Stimulated activated CD4-positive, alpha-beta T cell treated with anti-CD3 and anti-CD28 coated beads, Interleukin-15, amount 100 ng/mL, for 24 hours (primary cell): Measurements from ENCODE around the gene DHODH.
"Not testable (repeated sequence)": the region's sequence is repeated elsewhere in the genome, so short reads cannot be mapped to it uniquely, and the experiment has no call there.

Source experiments
- DNase-seq: peaks from one replicate; pipeline ENCODE4 v3.0.0-alpha.2; 2020

Gene DHODH

GRCh38 chr16:72014675-72015074, 6.1 kb downstream of the DHODH start:
- no peak for DNase-seq

- no peak for DNase-seq
These were observed 6.6 kb downstream of the DHODH start for GRCh38 chr16:72015124-72015523.

- no peak for DNase-seq
These were observed 9.9 kb downstream of the DHODH start for GRCh38 chr16:72018470-72018869.

- no peak for DNase-seq
These were observed 12.5 kb downstream of the DHODH start for GRCh38 chr16:72021043-72021442.

GRCh38 chr16:72022127-72022526, 13.6 kb downstream of the DHODH start:
- DNase-seq = no peak

GRCh38 chr16:72023962-72024361, 15.4 kb downstream of the DHODH start:
- DNase-seq = no peak

- no peak for DNase-seq
These were observed 16.4 kb downstream of the DHODH start for GRCh38 chr16:72024862-72025382.

GRCh38 chr16:72025404-72026114, 17.0 kb downstream of the DHODH start:
- no peak for DNase-seq

- no peak for DNase-seq
These were observed 19.3 kb downstream of the DHODH start for GRCh38 chr16:72027669-72028378.

GRCh38 chr16:72029567-72030271, 21.2 kb downstream of the DHODH start:
- no peak for DNase-seq

- DNase-seq = no peak
These were observed 24.9 kb downstream of the DHODH start for GRCh38 chr16:72033437-72033836.

- no peak for DNase-seq
These were observed 27.6 kb downstream of the DHODH start for GRCh38 chr16:72036098-72036497.

- DNase-seq = no peak
These were observed 33.7 kb downstream of the DHODH start for GRCh38 chr16:72042157-72042660.

- no peak for DNase-seq
These were observed 34.5 kb downstream of the DHODH start for GRCh38 chr16:72043058-72043457.

- no peak for DNase-seq
These were observed 35.0 kb downstream of the DHODH start for GRCh38 chr16:72043539-72043938.

- no peak for DNase-seq
These were observed 35.8 kb downstream of the DHODH start for GRCh38 chr16:72044296-72044695.

- DNase-seq = no peak
These were observed 36.3 kb downstream of the DHODH start for GRCh38 chr16:72044825-72045359.

GRCh38 chr16:72049110-72049509, 40.6 kb downstream of the DHODH start:
- DNase-seq = no peak

GRCh38 chr16:72050769-72051464, 42.4 kb downstream of the DHODH start:
- DNase-seq = no peak

- DNase-seq = no peak
These were observed 43.3 kb downstream of the DHODH start for GRCh38 chr16:72051818-72052217.

GRCh38 chr16:72054254-72054847, 45.8 kb downstream of the DHODH start, which contains the start of gene HP:
TSS of gene HP (plus strand) at chr16:72054505. CDS start at chr16:72054653, 148 bp downstream.
- DNase-seq = not testable (repeated sequence)

GRCh38 chr16:72055911-72056310, 47.4 kb downstream of the DHODH start:
- DNase-seq = no peak
